Cerebellar cortex (tissue), 1 donor: ENCODE data around the gene GLE1.
"Not testable (repeated sequence)": the region's sequence is repeated elsewhere in the genome, so short reads cannot be mapped to it uniquely, and the experiment has no call there.

Experiments used
- DNase-seq: peaks from one replicate; pipeline ENCODE4 v3.0.0-alpha.2; 2015; ENCODE audit warnings: low spot score

Gene GLE1

GRCh38 chr9:128552153-128552743 lies 47.7 kb downstream of the GLE1 start, which contains the start of gene SPTAN1:
Gene SPTAN1 (plus strand): TSS chr9:128552587. CDS start chr9:128566741, 14,154 bp downstream.
- DNase-seq, result peak; percentile 89

GRCh38 chr9:128552744-128553440 lies 48.4 kb downstream of the GLE1 start:
- DNase-seq, result peak; percentile 63

- DNase-seq, result peak; percentile 36
Measured at GRCh38 chr9:128553728-128554127, 49.2 kb downstream of the GLE1 start.

- peak; percentile 63 for DNase-seq
Measured at GRCh38 chr9:128554155-128554862, 49.8 kb downstream of the GLE1 start.

GRCh38 chr9:128555180-128555721 lies 50.7 kb downstream of the GLE1 start:
- DNase-seq, result peak; percentile 60

GRCh38 chr9:128556276-128556675 lies 51.8 kb downstream of the GLE1 start:
- no peak for DNase-seq

GRCh38 chr9:128556926-128557634 lies 52.6 kb downstream of the GLE1 start:
- DNase-seq, result no peak

- peak; percentile 93 for DNase-seq
Measured at GRCh38 chr9:128558431-128559310, 54.2 kb downstream of the GLE1 start.

- DNase-seq, result no peak
Measured at GRCh38 chr9:128565578-128565977, 61.1 kb downstream of the GLE1 start.

- no peak for DNase-seq
Measured at GRCh38 chr9:128568470-128569078, 64.1 kb downstream of the GLE1 start.

GRCh38 chr9:128575469-128575868 lies 71.0 kb downstream of the GLE1 start:
- no peak for DNase-seq

GRCh38 chr9:128575916-128576315 lies 71.4 kb downstream of the GLE1 start:
- no peak for DNase-seq

GRCh38 chr9:128577206-128577605 lies 72.7 kb downstream of the GLE1 start:
- no peak for DNase-seq

GRCh38 chr9:128579194-128579593 lies 74.7 kb downstream of the GLE1 start:
- no peak for DNase-seq

GRCh38 chr9:128580731-128581130 lies 76.2 kb downstream of the GLE1 start:
- no peak for DNase-seq

- not testable (repeated sequence) for DNase-seq
Measured at GRCh38 chr9:128585155-128585554, 80.6 kb downstream of the GLE1 start.

- DNase-seq, result not testable (repeated sequence)
Measured at GRCh38 chr9:128586934-128587333, 82.4 kb downstream of the GLE1 start.

- no peak for DNase-seq
Measured at GRCh38 chr9:128587453-128587852, 82.9 kb downstream of the GLE1 start.

GRCh38 chr9:128588581-128589233 lies 84.2 kb downstream of the GLE1 start:
- no peak for DNase-seq
